ENCODE results near the gene OIT3.

DNA sequence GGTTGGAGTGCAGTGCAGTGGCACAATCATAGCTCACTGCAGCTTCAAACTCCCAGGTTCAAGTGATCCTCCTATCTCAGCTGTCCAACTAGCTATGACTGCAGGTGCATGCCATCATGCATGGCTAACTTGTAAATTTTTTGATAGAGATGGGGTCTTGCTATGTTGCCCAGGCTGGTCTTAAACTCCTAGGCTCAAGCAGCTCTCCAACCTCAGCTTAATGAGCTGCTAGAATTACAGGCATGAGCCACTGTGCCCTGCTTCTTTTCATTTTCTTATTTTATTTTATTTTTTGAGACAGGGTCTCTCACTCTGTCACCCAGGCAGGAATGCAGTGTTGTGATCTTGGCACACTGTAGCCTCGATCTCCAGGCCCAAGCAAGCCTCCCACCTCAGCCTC is 53.4 kb downstream of the OIT3 start:
- TF ChIP-seq, protein P1, sequence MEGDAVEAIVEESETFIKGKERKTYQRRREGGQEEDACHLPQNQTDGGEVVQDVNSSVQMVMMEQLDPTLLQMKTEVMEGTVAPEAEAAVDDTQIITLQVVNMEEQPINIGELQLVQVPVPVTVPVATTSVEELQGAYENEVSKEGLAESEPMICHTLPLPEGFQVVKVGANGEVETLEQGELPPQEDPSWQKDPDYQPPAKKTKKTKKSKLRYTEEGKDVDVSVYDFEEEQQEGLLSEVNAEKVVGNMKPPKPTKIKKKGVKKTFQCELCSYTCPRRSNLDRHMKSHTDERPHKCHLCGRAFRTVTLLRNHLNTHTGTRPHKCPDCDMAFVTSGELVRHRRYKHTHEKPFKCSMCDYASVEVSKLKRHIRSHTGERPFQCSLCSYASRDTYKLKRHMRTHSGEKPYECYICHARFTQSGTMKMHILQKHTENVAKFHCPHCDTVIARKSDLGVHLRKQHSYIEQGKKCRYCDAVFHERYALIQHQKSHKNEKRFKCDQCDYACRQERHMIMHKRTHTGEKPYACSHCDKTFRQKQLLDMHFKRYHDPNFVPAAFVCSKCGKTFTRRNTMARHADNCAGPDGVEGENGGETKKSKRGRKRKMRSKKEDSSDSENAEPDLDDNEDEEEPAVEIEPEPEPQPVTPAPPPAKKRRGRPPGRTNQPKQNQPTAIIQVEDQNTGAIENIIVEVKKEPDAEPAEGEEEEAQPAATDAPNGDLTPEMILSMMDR (IDR thresholded peaks at IDR 0.05; ENCODE audit: insufficient read depth, low read depth, low read length), result no peak
- no peak for TF ChIP-seq EZH2 (IDR thresholded peaks at IDR 0.05; ENCODE audit: insufficient read depth, low read length)
